Camera-type eye (tissue), 1 donor: Measurements from ENCODE around the gene FRMD3. TPM values are rescaled to one million over a fixed set of nuclear protein-coding genes. Genes with fewer than 3 reads are reported as not detected.

Experiments used
- total RNA-seq: library from RNA; depleted of rRNA; stranded (reverse); fragments of >200 nt; gene quantifications from one replicate; pipeline ENCODE4 v1.2.3, GENCODE V29; 2014

The FRMD3 gene
- 32.1 TPM for total RNA-seq

GRCh38 chr9:83538172-83538889 is at the start of gene FRMD3:
Gene FRMD3 (minus strand): TSS chr9:83538401. CDS start chr9:83538231, 170 bp downstream.

Other genes starting within 250 kb of the FRMD3 start
- gene IDNK, start 84.7 kb upstream of the FRMD3 start, total RNA-seq = 3.5 TPM
- gene UBQLN1, start 169.6 kb upstream of the FRMD3 start, total RNA-seq = 197 TPM